NCI-H2081 treated with DMSO at 0.1 percent for 48 hours (cell line): ENCODE results near the gene MSRB3.
"Not testable (repeated sequence)": the region's sequence is repeated elsewhere in the genome, so short reads cannot be mapped to it uniquely, and the experiment has no call there.

Experiments used
- DNase-seq: peaks from one replicate; lab custom pipeline; 2025; lab: John Stamatoyannopoulos, UW

MSRB3 gene

DNA sequence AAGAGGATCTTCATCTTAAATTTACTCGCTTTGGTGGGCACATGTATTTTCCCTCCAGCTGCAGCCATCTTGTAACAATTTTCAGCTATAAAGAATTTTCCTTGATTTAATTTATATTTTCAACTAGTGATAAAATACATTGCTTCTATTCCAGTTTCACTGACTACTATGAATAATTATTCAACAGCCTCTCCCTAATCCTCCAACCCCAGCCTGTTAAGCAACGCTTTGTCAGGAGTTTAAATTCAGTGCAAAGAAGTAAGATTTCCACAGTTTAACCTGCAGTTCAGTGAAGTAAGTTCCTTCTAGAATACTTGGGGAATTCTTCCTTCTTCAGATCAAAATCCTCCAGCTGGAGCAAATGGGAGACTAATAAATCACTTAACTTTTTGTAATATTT lies 180.2 kb downstream of the MSRB3 start:
- no peak for DNase-seq

DNA sequence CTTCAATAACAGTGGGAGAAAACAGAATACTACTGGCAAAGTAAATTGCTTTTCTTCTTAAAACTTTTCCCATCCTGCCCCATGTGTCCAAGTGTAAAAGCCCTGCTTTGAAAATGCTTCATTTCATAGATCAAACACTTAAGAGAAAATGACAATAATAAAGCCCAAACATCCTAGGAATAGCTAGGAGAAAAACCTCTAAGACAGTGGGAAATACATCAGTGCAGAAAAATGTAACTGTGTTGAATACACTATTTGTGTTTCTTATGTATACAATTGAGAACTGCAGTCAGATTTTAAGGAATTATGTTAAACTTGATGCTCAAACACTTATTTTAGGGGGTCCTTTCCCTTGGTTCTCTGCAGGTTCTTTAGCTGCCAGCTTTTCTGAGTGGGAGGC lies 181.1 kb downstream of the MSRB3 start:
- no peak for DNase-seq

DNA sequence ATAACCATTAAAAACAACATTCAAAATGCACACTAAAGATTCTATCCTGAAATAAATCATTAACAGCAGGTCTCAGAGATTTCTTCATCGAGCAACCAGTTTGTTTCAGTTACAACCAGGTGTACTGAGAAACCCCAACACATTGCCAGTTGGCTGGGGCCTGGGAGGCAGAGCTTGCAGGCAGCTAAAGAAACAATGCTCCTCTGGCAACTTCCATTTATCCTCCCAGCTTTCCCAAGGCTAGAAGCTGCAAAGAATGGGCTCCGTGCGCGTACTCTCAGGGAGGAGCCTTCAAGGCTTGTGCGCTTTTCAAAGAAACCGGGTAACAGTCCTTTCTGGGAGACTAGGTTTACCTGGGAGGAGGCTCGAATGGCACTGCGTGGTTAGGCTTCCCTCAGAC lies 181.6 kb downstream of the MSRB3 start:
- no peak for DNase-seq

DNA sequence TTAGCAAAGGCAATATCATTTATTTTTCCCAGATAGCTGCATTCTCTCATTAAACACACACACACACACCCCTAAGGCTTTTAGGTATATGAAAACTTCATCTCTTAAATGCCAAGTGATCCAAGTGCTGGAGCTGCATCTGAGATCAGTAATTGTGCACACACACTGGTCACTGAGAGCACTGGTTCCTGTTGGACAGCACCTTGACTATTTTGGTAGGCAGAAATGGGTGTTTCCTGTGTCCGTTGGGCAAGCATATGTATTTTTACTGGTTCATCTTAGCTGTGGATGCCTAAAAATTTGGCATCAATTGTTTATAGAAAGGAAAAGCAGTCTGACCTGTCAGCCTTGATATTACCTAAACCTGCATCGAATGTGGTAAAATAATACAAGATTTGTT lies 182.5 kb downstream of the MSRB3 start:
- no peak for DNase-seq

DNA sequence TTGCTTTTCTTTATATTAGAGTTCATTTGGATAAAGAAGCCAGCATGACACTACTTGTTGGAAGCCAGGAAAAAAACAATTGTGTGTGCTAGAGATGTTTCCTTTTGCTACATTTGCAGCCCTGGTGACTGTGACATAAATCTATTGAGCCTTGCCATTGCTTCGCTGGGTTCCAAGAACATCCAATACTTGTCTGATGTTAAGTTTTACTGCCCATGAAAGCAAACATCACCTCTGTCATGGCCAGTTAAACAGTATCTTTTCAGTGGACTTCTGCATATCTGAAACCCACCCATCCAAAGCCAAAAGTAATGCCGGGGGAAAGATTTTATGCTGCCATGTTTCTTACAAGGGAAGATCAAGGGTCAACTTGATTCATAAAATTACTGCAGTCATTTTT lies 184.0 kb downstream of the MSRB3 start:
- no peak for DNase-seq

DNA sequence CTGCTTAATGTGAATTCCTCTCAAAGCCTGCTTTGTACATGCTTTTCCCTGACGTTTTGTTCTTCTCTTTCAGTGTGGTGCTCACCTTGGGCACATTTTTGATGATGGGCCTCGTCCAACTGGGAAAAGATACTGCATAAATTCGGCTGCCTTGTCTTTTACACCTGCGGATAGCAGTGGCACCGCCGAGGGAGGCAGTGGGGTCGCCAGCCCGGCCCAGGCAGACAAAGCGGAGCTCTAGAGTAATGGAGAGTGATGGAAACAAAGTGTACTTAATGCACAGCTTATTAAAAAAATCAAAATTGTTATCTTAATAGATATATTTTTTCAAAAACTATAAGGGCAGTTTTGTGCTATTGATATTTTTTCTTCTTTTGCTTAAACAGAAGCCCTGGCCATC lies 184.6 kb downstream of the MSRB3 start:
- DNase-seq: no peak

DNA sequence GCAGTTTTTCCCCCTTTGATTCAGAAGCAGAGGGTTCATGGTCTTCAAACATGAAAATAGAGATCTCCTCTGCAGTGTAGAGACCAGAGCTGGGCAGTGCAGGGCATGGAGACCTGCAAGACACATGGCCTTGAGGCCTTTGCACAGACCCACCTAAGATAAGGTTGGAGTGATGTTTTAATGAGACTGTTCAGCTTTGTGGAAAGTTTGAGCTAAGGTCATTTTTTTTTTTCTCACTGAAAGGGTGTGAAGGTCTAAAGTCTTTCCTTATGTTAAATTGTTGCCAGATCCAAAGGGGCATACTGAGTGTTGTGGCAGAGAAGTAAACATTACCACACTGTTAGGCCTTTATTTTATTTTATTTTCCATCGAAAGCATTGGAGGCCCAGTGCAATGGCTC lies 185.1 kb downstream of the MSRB3 start:
- no peak for DNase-seq

DNA sequence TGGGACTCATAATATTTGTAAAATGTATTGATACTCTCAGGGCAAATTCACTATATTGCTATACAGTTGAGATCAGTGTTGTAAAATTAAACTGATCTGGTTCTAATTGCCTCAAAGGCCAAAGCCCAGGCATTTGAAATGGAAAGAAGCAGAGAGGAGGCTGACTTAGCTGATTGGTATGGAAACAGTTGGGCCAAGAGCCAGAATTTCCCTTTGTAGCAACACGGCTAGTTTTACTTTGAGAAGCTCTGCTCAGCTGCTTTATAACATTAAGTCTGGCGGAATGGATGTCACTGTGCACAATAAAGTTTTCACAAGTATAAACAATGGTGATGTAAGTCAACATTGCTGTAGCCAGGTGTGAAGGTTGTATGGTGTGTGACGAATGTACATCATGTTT lies 186.4 kb downstream of the MSRB3 start:
- no peak for DNase-seq

DNA sequence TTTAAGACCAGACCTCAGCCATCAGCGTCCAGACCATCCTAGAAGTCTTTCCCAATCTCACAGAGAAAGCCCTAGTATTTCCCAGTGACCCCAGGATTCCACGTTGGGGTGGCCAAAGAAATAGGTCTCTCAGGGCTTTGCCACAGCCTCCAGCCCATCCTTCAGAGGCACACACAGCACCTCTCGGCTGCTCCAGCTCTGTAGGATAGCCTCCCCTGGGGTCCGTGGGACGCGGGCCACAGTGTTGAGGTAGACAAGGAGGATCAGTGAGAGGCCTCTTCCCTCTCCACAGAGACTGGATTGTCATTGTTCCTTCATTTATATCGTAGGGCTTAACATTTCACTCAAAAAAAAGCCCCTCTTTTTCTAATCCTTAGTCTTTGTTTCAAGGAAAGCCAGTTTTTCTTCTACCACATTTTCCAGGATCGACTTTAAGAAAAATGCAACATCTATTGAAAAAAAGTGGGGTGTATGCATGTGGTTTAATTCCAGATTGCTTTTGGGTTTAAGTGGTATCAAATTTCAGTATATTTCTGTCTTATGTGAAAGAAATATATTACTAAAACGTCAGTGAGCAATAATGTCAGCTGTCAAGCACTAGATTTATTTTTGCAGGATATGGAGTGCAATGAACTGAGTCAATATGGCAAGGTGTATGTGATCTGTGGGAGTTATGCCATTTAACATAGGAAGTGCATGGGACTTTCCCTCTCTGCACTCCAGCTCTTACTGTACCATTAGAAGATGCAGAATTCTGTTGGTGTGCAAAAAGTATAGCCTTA lies 187.5 kb downstream of the MSRB3 start:
- DNase-seq: no peak

DNA sequence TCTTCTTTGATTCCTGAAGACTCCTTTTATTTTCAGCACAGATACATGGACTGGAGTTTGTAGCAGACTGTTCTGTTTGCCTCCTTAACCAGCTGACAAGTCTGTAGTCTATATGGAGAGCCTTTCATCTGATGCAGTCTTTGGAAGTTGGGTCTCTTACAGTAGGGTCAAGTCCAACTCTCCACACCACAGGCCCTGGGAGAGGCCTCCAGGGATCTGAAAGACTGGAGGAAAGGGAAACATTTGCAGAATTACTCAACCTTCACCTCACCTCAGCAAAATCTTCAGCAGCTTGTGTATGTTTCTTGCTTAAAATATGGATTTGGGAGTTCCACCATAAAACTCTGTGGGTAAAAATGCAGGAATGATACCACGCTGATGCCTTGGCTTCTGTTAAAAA lies 188.4 kb downstream of the MSRB3 start:
- no peak for DNase-seq

DNA sequence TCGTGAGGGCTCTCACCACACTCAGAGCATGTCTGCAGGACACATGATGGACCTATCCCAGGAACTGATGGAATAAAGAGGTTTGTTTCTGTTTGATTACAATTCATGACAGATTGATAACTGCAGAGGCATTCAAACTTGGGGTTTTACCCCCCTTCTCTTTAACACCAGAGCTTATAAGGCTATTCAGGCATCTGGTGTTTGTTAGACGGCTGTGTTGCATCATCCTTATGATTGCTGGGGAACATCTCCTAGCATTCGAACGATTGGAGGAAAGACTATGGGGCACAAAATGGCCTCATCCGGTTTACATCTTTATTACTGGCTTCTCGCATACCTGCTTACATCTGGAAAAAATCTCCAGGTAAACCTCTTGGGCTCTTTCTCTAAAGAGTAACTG lies 191.8 kb downstream of the MSRB3 start:
- DNase-seq: no peak

DNA sequence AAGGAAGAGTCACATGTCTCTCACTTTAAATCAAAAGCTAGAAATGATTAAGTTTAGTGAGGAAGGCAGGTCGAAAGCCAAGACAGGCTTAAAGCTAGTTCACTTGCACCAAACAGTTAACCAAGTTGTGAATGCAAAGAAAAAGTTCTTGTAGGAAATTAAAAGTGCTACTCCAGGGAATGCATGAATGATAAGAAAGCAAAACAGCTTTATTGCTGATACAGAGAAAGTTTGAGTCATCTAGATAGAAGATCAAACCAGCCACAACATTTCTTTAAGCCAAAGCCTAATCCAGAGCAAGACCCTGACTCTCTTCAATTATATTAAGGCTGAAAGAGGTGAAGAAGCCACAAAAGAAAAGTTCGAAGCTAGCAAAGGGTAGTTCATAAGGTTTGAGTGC lies 193.6 kb downstream of the MSRB3 start:
- DNase-seq: no peak

DNA sequence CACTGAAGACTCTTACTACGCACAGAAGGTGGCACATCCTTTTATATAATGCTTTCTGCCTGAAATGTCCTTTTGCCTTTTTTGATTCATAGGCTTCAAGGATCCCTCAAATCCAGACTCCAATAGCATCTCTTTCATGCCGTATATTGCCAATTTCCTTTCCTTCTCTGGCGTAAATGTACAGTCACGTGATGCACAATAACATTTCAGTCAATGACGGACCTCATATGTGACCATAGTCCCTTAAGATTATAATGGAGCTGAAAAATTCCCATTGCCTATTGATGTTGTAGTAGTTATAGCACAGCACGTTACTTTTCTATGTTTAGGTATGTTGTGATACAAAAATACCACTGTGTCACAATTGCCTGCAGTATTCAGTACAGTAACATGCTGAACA lies 196.3 kb downstream of the MSRB3 start:
- no peak for DNase-seq

DNA sequence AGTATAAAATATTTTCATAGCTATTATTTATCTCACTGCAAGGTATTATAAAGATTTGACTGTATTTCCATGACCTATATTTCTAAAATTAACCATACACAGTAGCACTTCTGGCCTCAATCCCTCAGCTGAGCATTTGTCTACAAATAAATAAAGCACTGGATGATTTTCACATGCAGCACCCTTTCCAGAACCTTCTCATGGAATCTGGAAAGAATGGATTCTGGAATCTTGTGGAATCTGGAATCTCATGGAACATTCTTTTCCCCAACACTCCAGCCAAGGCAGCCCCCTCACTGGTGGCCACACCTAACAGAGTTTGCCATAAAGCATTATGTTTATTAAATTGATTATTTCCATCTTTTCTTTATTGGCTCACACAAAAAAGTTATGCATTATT lies 199.2 kb downstream of the MSRB3 start:
- no peak for DNase-seq

DNA sequence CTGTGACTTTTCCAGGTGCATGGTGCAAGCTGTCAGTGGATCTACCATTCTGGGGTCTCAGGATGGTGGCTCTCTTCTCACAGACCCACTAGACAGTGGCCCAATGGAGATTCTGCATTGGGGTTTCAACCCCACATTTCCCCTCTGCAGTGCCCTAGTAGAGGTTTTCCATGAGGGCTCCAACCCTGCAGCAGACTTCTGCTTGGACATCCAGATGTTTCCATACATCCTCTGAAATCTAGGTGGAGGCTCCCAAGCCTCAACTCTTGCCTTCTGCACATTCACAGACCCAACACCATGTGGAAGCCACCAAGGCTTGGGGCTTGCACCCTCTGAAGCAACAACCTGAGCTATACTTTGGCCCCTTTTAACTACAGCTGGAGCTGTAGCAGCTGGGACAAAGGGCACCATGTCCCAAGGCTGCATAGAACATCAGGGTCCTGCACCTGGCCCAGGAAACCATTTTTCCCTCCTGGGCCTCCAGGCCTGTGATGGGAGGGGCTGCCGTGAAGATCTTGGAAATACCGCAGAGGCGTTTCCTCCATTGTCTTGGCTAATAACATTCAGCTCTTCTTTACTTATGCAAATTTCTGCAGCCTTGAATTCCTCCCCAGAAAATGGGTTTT lies 205.5 kb downstream of the MSRB3 start:
- not testable (repeated sequence) for DNase-seq

DNA sequence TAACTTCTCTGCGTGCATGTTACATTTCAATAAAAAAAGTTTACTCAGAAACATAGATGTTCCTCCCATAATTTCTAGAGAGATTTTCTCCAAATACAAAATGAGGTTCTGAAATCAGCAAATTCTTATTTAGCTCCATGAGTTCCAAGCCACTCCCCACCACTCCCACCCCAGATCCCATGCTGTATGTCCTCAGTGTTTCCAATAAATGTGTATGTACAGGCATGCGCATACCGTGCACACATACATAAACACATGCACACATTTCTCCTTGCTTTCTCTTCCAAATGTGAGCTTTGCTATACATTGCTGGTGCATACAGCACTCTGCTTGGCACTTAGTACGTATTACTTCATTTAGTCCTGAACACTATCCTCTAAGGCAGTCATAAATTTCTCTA lies 209.7 kb downstream of the MSRB3 start:
- no peak for DNase-seq

DNA sequence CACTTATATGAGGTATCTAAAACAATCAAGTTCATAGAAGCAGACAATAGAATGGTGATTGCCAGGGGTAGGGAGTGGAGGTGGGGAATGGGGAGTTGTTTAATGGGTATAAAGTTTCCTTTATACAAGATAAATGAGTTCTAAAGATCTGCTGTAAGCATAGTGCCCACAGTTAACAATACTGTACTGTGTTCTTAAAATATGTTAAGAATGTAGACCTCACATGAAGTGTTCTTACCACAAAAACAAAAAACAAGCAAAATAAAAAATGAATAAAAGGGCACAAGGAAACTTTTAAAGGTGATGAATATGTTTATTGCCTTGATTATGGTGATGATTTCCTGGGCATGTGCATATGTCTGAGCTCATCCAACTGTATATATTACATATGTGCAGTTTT lies 211.8 kb downstream of the MSRB3 start:
- DNase-seq: no peak

DNA sequence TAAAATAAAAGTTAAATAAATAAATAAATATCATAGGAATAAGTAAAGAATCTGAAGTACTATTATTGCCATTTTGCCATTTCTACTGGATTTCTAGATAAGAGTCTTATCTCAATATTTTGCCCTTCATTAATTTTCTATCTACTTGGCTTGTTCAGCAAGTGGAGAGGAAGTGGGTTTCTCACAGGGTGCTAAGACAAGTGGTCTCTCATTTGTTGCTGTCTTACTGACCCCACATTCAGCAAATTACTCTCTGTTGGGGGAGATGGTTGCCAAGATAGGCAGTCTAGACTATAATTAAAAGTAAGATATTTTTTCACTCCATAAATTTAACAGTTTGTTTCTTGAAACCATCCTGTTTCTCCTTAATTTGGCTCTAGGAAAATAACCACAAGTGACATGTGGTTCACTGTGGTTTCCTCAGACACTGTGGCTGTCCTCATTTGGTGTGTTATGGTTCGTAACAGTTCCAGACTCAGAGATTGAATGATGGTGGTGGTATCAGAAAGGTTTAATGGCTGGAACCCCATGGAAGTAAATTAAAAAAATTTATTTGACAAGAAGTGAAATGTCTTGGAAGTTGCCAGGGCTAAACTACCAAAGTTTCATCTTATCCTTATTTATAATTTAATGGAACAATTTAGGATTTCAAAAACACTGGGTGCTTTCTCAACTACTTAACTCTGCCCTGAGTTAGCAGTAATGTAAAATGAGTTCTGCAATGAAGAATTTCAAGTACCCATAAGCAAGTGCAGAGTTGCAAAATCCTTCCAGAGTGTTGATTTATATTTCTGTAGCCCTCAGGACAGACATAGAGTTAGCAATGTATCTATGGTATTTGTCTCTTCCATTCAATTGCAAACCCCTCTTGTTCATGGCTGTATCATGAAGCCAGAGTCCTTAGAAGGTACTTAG lies 214.8 kb downstream of the MSRB3 start:
- no peak for DNase-seq

DNA sequence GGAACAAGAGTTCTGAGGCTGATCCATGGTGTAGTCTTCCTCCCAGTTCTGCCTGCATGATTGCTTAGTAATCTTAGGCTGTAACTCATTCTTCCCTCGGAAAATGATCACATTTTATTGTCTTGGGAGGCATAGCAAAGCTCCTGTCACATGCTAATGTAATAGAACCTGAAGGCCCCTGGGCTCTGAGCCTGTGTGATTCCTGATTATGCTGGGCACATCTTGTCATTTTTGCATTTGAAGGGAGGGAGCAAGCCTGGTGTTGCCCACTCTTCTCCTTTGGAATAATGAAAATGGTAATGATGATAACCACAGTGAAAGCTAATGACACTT lies 215.4 kb downstream of the MSRB3 start:
- DNase-seq: no peak

DNA sequence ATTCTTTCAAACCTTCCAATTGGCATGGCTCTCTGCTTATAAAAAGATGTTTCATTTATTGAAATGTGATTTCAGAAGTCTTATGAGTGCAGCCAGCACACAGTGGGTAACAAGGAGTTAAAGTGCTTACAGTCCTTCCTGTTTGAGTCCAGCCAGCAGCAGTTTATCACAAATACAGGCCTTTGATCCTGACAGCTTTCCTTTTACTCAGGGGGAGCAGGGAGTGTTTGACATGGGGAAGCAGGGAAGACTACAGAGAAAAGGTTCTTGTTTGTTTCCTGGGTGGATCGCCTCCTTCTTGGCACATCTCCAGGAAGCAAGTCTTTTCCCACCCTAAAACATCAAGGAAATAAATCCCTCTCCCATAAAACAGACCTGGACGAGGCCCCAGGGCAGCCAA lies 216.1 kb downstream of the MSRB3 start:
- no peak for DNase-seq

DNA sequence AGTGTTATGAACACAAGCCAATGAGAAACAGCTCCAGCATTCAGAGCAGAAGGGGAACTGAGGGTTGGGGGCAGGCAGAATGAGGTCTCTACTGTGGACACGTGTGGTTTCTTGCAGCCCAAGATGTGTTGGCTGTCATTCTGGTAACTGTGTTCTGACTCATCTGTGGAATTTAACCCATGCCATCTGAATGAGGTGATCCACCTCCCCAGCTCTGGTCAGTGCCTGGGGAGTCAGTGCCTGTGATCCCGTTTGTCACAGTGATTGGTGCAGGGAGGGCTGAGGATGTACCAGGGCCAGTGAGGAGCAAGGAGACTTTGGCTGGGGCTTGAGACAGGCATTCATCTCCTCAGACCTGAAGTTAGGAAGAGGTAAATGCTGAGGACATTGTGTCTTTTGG lies 216.8 kb downstream of the MSRB3 start:
- no peak for DNase-seq

DNA sequence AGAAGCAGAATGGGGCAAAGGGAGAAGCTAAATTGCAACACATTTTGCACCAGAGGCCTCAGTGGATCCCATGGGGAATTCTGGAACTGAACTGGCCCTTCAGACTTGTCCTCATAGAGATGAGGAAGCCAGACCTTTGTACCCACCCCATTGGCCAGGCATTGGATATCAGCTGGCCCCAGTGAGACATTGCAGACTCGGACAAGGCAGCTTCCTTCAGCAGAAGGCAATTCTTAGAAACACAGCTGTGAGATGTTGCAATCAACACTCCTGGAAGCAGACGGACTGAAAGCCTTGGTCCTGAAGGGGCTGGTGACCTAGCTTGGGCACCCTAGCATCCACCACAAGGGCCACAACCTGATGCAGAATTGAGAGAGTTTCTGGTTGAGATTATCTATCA lies 218.1 kb downstream of the MSRB3 start:
- no peak for DNase-seq

DNA sequence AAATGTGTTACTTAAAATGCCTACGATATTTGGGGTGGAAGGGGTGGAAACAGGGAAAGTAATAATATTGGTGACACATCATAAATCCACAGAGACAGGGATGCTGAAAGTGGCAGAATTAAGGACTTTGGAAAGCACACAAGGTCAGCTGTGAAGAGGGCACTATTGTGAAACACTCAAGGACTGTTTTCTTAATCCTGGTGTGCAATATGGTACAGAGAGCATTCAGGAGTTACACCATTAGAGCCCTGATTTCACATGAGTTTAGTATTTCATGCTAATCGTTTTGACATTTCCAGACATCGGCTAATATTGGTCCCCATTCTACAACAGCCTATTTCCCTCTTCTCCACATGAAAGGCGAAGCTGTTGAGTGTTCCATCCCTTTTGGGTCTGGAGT lies 219.2 kb downstream of the MSRB3 start:
- no peak for DNase-seq
